Nephron (organoid): ENCODE results near the gene ZNF132.

Experiments used
- H3K27ac Mint-ChIP-seq, 3 experiments: 2 replicates each; pipeline ENCODE4 v1.8.0; 2020; ENCODE audit warnings: mixed read lengths in 3 of 3, mild to moderate bottlenecking in 2 of 3, moderate library complexity in 1 of 3
- H3K27me3 Mint-ChIP-seq: 2 replicates; pipeline ENCODE4 v1.8.0; 2021; ENCODE audit warnings: low read depth, mild to moderate bottlenecking, moderate library complexity, mixed read lengths
- H3K36me3 Mint-ChIP-seq: 2 replicates; pipeline ENCODE4 v1.8.0; 2020; ENCODE audit warnings: low read depth, mixed read lengths
- H3K4me1 Mint-ChIP-seq: 2 replicates; pipeline ENCODE4 v1.8.0; 2020; ENCODE audit warnings: mixed read lengths
- H3K4me3 Mint-ChIP-seq, 3 experiments: 2 replicates each; pipeline ENCODE4 v1.8.0; 2020; ENCODE audit warnings: mild to moderate bottlenecking in 3 of 3, mixed read lengths in 3 of 3, moderate library complexity in 2 of 3
- H3K9me3 Mint-ChIP-seq: 2 replicates; pipeline ENCODE4 v1.8.0; 2020; ENCODE audit warnings: mixed read lengths
- CTCF ChIP-seq, 3 experiments: fragments of 200-600 bp; sonication (generic); IDR thresholded peaks; one replicate each; pipeline ENCODE4 v1.5.0; 2021; ENCODE audit warnings: antibody characterized with exemption in 3 of 3; ENCODE audit not compliant: unreplicated experiment in 3 of 3

Gene ZNF132

DNA sequence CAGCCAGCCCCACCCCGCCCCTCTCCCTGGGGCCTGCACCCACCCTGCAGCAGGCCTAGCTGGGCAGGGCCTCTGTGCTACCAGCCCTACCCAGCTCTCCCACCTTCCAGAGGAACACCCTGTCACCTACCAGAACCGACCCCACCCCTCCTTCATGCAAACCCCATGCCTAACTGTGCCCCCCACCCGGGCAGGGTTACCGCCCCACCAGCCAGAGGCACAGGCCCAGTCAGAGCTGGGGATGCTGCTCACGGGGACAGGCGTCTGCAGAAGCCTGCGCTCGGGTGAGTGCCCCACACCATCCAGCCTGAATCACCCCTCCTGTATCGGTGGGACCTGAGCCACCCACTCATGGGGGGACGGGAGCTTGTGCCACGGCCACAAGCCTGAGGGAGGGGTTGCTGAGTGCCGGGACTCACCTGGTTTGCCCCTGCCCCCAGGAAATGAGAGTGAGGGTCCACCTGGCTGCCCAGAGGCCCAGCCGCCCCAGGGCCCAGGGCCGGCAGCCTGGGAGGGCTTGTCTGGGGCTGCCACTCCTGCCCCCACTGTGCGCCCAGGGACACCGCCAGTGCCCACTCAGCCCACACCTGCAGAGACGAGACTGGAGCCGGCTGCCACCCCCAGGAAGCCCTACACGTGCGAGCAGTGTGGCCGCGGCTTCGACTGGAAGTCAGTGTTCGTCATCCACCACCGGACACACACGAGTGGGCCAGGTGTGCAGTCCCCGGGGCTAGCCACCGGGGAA lies 40.0 kb upstream of the ZNF132 start:
- no peak for TF ChIP-seq CTCF (IDR thresholded peaks at IDR 0.05; ENCODE audit: unreplicated experiment in 3 of 3)
- peaks cover 6% of the 10 kb centered on the region for H3K4me1 Mint-ChIP-seq
- peaks cover 9% of the 10 kb centered on the region for H3K36me3 Mint-ChIP-seq
- no peak overlapping the region for H3K27ac Mint-ChIP-seq
- H3K9me3 Mint-ChIP-seq: no peaks in the 10 kb centered on the region
- H3K4me3 Mint-ChIP-seq: no peak overlapping the region
- H3K27me3 Mint-ChIP-seq: no peaks in the 10 kb centered on the region

DNA sequence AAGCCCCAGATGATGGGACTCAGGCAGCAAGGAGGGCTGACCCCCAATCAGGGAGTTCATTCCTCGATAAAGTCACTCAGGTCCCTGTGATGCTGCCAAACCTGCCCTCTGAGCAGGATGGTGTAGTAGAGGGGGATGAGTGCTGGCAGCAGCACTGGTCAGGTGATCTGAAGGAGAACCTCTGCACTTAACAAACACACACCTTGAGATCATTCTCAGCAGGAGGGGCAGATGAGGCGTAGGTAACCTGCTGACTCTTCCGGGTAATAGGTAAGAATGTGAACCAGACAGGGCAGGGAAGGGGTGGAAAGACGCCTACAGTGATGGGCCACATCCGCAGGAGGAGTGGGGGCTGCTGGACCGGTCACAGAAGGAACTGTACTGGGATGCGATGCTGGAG lies 39.4 kb upstream of the ZNF132 start:
- Mint-ChIP-seq H3K4me3 (peak overlapping the region; percentile 48 to 63 (median 53)), H3K9me3 (no peaks in the 10 kb centered on the region), H3K36me3 (peaks cover 9% of the 10 kb centered on the region), H3K27ac (no peak overlapping the region), H3K4me1 (peaks cover 6% of the 10 kb centered on the region), H3K27me3 (no peaks in the 10 kb centered on the region)
- TF ChIP-seq CTCF (IDR thresholded peaks at IDR 0.05; ENCODE audit: unreplicated experiment in 3 of 3): no peak

DNA sequence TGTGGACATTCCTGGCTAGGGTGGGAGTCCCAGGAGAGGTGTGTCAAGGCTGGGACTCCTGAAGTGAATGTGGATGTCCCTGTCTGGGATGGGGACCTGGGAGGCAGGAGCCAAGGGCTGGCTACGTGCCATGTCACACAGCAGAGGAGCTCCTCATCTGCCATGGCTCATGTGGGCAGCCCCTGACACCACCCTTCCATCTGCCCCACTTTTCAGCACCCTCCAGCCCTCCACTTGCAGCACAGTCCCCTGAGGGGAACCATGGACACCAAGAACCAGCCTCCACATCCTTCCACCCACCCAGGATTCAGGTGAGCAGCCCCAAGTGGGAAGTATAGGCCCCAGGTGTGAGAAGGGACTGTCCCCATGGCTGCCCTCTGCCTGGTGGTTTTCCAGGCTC lies 37.9 kb upstream of the ZNF132 start:
- H3K4me3 Mint-ChIP-seq: peak overlapping the region; percentile 60 to 67 (median 60)
- peaks cover 6% of the 10 kb centered on the region for H3K4me1 Mint-ChIP-seq
- no peak overlapping the region for H3K27ac Mint-ChIP-seq
- no peak for TF ChIP-seq CTCF (IDR thresholded peaks at IDR 0.05; ENCODE audit: unreplicated experiment in 3 of 3)
- H3K36me3 Mint-ChIP-seq: peaks cover 11% of the 10 kb centered on the region
- H3K27me3 Mint-ChIP-seq: no peaks in the 10 kb centered on the region
- H3K9me3 Mint-ChIP-seq: no peaks in the 10 kb centered on the region

DNA sequence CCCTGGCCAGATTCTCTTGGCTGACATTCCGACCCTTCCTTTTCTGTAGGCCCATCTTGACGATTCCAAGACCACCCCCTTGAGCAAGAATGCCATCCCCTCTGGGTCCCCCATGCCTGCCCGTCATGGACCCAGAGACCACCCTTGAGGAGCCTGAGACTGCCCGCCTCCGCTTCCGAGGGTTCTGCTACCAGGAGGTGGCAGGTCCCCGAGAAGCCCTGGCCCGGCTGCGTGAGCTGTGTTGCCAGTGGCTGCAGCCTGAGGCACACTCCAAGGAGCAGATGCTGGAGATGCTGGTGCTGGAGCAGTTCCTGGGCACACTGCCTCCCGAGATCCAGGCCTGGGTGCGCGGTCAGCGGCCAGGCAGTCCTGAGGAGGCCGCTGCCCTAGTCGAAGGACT lies 37.2 kb upstream of the ZNF132 start:
- no peaks in the 10 kb centered on the region for H3K9me3 Mint-ChIP-seq
- no peak for TF ChIP-seq CTCF (IDR thresholded peaks at IDR 0.05; ENCODE audit: unreplicated experiment in 3 of 3)
- H3K27ac Mint-ChIP-seq: peak overlapping the region; percentile 84 to 97 (median 94)
- H3K4me3 Mint-ChIP-seq: peak overlapping the region; percentile 91 to 96 (median 92)
- H3K36me3 Mint-ChIP-seq: peaks cover 16% of the 10 kb centered on the region
- H3K27me3 Mint-ChIP-seq: no peaks in the 10 kb centered on the region
- H3K4me1 Mint-ChIP-seq: peaks cover 6% of the 10 kb centered on the region

- Mint-ChIP-seq H3K9me3 (no peaks in the 10 kb centered on the region), H3K4me1 (peaks cover 6% of the 10 kb centered on the region), H3K27me3 (no peaks in the 10 kb centered on the region), H3K27ac (peak overlapping the region; percentile 84 to 97 (median 94)), H3K4me3 (peak overlapping the region; percentile 91 to 96 (median 92)), H3K36me3 (peaks cover 17% of the 10 kb centered on the region)
- TF ChIP-seq CTCF (IDR thresholded peaks at IDR 0.05; ENCODE audit: unreplicated experiment in 3 of 3): no peak
These were observed 36.6 kb upstream of the ZNF132 start for GRCh38 chr19:58476498-58477015.
